GM12878 (cell line): ENCODE data around the gene KDM6A. TPM values are rescaled to one million over a fixed set of nuclear protein-coding genes. Genes with fewer than 3 reads are reported as not detected.

ENCODE experiments used
- ATAC-seq: fragments of 200-7000 bp; cut with Tn5 transposase; 3 replicates; pipeline ENCODE4 v1.9.1; 2020; ENCODE audit warnings: mild to moderate bottlenecking, moderate library complexity
- BruUV-seq: library from RNA; stranded (reverse); fragments of 400-500 nt; replicated peaks from 2 replicates; lab custom pipeline; 2021; lab: Mats Ljungman, UMichigan
- CTCF ChIA-PET: fragments of 300-600 bp; sonication (Branson Sonifier 250); formaldehyde crosslinking; extraction: SDS; loops from one replicate; lab custom pipeline; 2021; ENCODE audit warnings: inconsistent platforms; lab: Yijun Ruan, JAX
- POLR2A ChIA-PET: fragments of 350-600 bp; formaldehyde crosslinking; extraction: SDS; loops from one replicate; lab custom pipeline; 2021; ENCODE audit warnings: inconsistent platforms; lab: Charles Lee
- RAD21 ChIA-PET: fragments of 300-600 bp; sonication (Branson Sonifier 250); formaldehyde crosslinking; loops from one replicate; lab custom pipeline; 2023; ENCODE audit warnings: antibody characterized with exemption; ENCODE audit not compliant: unreplicated experiment; lab: Charles Lee
- SMC1A ChIA-PET: fragments of 300-600 bp; sonication (Branson Sonifier 250); formaldehyde crosslinking; loops from one replicate; lab custom pipeline; 2023; ENCODE audit not compliant: unreplicated experiment, uncharacterized antibody; lab: Charles Lee
- DNase-seq: peaks from one replicate; pipeline ENCODE4 v3.0.0-alpha.2; 2011; ENCODE audit warnings: low read depth, low spot score
- FAIRE-seq: peaks from 3 replicates; lab custom pipeline; 2011; peaks lifted over from hg19 to GRCh38; lab: Jason Lieb, UNC
- H2AFZ ChIP-seq: 2 replicates; pipeline ENCODE4 v1.6.0; 2011; ENCODE audit warnings: low read depth, low read length, control low read depth; ENCODE audit not compliant: control insufficient read depth
- H3K27ac ChIP-seq: 2 replicates; pipeline ENCODE4 v1.5.1; 2011; ENCODE audit warnings: control low read depth; ENCODE audit not compliant: control insufficient read depth, insufficient read depth
- H3K27me3 ChIP-seq, 2 experiments: replicated peaks in 1 of 2; 2 replicates each; pipeline versions ENCODE4 v1.6.0 to v1.6.1; 2011; ENCODE audit warnings: low read length in 1 of 2; ENCODE audit not compliant: control insufficient read depth in 2 of 2, insufficient read depth in 2 of 2
- H3K36me3 ChIP-seq, 2 experiments: 2 replicates each; pipeline ENCODE4 v1.5.1; 2011; ENCODE audit warnings: low read length in 1 of 2; ENCODE audit not compliant: control insufficient read depth in 2 of 2, insufficient read depth in 2 of 2
- H3K4me1 ChIP-seq: 2 replicates; pipeline ENCODE4 v1.6.1; 2011; ENCODE audit warnings: mild to moderate bottlenecking, low read length, moderate library complexity, mixed read lengths; ENCODE audit not compliant: control insufficient read depth, insufficient read depth
- H3K4me2 ChIP-seq: 2 replicates; pipeline ENCODE4 v1.6.0; 2011; ENCODE audit warnings: control low read depth; ENCODE audit not compliant: control insufficient read depth, insufficient read depth
- H3K4me3 ChIP-seq: fragments of 200-600 bp; sonication (generic); 2 replicates; pipeline ENCODE4 v1.5.1; 2016
- H3K79me2 ChIP-seq: 2 replicates; pipeline ENCODE4 v1.6.0; 2011; ENCODE audit warnings: low read length; ENCODE audit not compliant: control insufficient read depth, insufficient read depth
- H3K9ac ChIP-seq: 2 replicates; pipeline ENCODE4 v1.8.0; 2011; ENCODE audit warnings: low read length, control low read depth, mixed read lengths; ENCODE audit not compliant: control insufficient read depth, insufficient read depth
- H3K9me3 ChIP-seq: replicated peaks from 3 replicates; pipeline ENCODE4 v1.5.1; 2011; ENCODE audit warnings: mild to moderate bottlenecking, low read length; ENCODE audit not compliant: control insufficient read depth, insufficient read depth
- H4K20me1 ChIP-seq: 2 replicates; pipeline ENCODE4 v1.6.0; 2011; ENCODE audit not compliant: control insufficient read depth, insufficient read depth
- CEBPZ ChIP-seq: fragments of 150-350 bp; IDR thresholded peaks from 2 replicates; pipeline ENCODE4 v1.6.1; 2016; ENCODE audit warnings: low read depth, low read length
- CTCF ChIP-seq, 3 experiments: IDR thresholded peaks in 2 of 3; conservative IDR thresholded peaks in 1 of 3; 2 replicates each; pipeline ENCODE4 v1.5.1; 2011; ENCODE audit warnings: low read depth in 3 of 3, low read length in 3 of 3, mild to moderate bottlenecking in 3 of 3, control low read depth in 2 of 3, moderate library complexity in 2 of 3, inconsistent platforms in 1 of 3, mixed read lengths in 1 of 3; ENCODE audit not compliant: control insufficient read depth in 2 of 3, insufficient read depth in 1 of 3; ENCODE audit errors: extremely low read depth in 1 of 3
- CUX1 ChIP-seq: IDR thresholded peaks from 2 replicates; pipeline ENCODE4 v1.6.1; 2012; ENCODE audit warnings: improper control_type of control experiment, low read depth, low read length; ENCODE audit not compliant: insufficient replicate concordance
- E2F4 ChIP-seq: IDR thresholded peaks from 2 replicates; pipeline ENCODE4 v1.6.1; 2012; ENCODE audit warnings: low read depth, low read length, improper control_type of control experiment
- EP300 ChIP-seq, 2 experiments: fragments of 150-350 bp in 1 of 2; IDR thresholded peaks; 2 replicates each; pipeline ENCODE4 v1.6.1; 2011 to 2012; ENCODE audit warnings: low read depth in 2 of 2, low read length in 2 of 2, borderline replicate concordance in 1 of 2, improper control_type of control experiment in 1 of 2, inconsistent platforms in 1 of 2; ENCODE audit not compliant: control insufficient read depth in 1 of 2
- MXI1 ChIP-seq: fragments of 150-350 bp; IDR thresholded peaks from 2 replicates; pipeline ENCODE4 v1.6.1; 2011; ENCODE audit warnings: low read depth, mild to moderate bottlenecking, inconsistent platforms, low read length, improper control_type of control experiment
- NFIC ChIP-seq: IDR thresholded peaks from 2 replicates; pipeline ENCODE4 v1.6.1; 2012; ENCODE audit warnings: low read depth, mild to moderate bottlenecking, inconsistent platforms, low read length, moderate library complexity
- PAX5 ChIP-seq: IDR thresholded peaks from 2 replicates; pipeline ENCODE4 v1.6.1; 2011; ENCODE audit warnings: low read depth, low read length, borderline replicate concordance
- PML ChIP-seq: IDR thresholded peaks from 2 replicates; pipeline ENCODE4 v1.6.1; 2012; ENCODE audit warnings: low read length, inconsistent platforms
- POLR2AphosphoS2 ChIP-seq: IDR thresholded peaks from 2 replicates; pipeline ENCODE4 v1.6.1; 2011; ENCODE audit warnings: low read depth, mild to moderate bottlenecking, low read length, improper control_type of control experiment, moderate library complexity
- RELA ChIP-seq: fragments of 450-650 bp; IDR thresholded peaks from 2 replicates; pipeline ENCODE4 v1.8.0; 2014; ENCODE audit warnings: borderline replicate concordance; ENCODE audit not compliant: partially characterized antibody
- RFX5 ChIP-seq: IDR thresholded peaks from 2 replicates; pipeline ENCODE4 v1.6.1; 2011; ENCODE audit warnings: low read depth, low read length, improper control_type of control experiment
- WGBS: methylation state at CpG from one replicate; pipeline ENCODE4 v1.1.6; 2016; ENCODE audit warnings: low lambda C conversion rate; ENCODE audit not compliant: insufficient replicate concordance, insufficient coverage; ENCODE audit errors: missing lambda C conversion rate; 5-methylcytosine and 5-hydroxymethylcytosine counted together
- in situ Hi-C: fragments of 300-500 bp; cut with MboI; formaldehyde crosslinking; loops from 9 replicates; pipeline ENCODE4 v1.14.3; 2018; ENCODE audit warnings: mixed read lengths
- intact Hi-C: fragments of 100-400 bp; cut with micrococcal nuclease; formaldehyde crosslinking; loops from one replicate; pipeline ENCODE4 v1.14.2; 2022; ENCODE audit not compliant: unreplicated experiment
- polyA plus RNA-seq, 11 experiments: library from polyadenylated mRNA; depleted of rRNA in 4 of 11; unstranded in 6 of 11; stranded (reverse) in 5 of 11; fragments of >200 nt; fragmentation: Nextera tagmentation in 4 of 11; fragmentation: Illumina TruSeq in 1 of 11; extraction: Ambion mirVana in 4 of 11; extraction: Trizol in 1 of 11; gene quantifications; 1 replicate in 1 of 11; 2 replicates in 10 of 11; pipeline versions ENCODE4 v1.2.1 to v1.2.3, GENCODE V29; 2011 to 2016; ENCODE audit warnings: inconsistent platforms in 2 of 11, missing spikeins in 2 of 11, low read depth in 1 of 11
- total RNA-seq, 4 experiments: library from RNA; depleted of rRNA in 3 of 4; stranded (reverse); fragments of >200 nt in 3 of 4; fragmentation: Illumina TruSeq in 1 of 4; extraction: Trizol in 1 of 4; gene quantifications; 2 replicates each; pipeline versions ENCODE4 v1.2.1 to v1.2.3, GENCODE V29; 2013 to 2021

The KDM6A gene
- total and polyA plus RNA-seq, 10 of the 15 experiments (the other 5 are each of a cell fraction or from before 2014, with no cell fraction given) = 7.9 to 29.0 (median 20.4) TPM

- in situ Hi-C loops = no loop called here
- TF ChIP-seq RELA = no peak
- TF ChIP-seq POLR2AphosphoS2 = no peak
- no peak for TF ChIP-seq CEBPZ
- TF ChIP-seq NFIC = no peak
- TF ChIP-seq PAX5 = no peak
- TF ChIP-seq PML = no peak
- TF ChIP-seq CTCF (IDR thresholded peaks at IDR 0.05 in 2 of 3, conservative IDR thresholded peaks at IDR 0.05 in 1 of 3; ENCODE audit: control insufficient read depth in 2 of 3, extremely low read depth in 1 of 3, insufficient read depth in 1 of 3, low read depth in 3 of 3, low read length in 3 of 3) = no peak
- no peak for TF ChIP-seq MXI1
- TF ChIP-seq RFX5 = no peak
- TF ChIP-seq E2F4 = no peak
- no peak for TF ChIP-seq EP300 (IDR thresholded peaks at IDR 0.05; ENCODE audit: borderline replicate concordance in 1 of 2, control insufficient read depth in 1 of 2, low read depth in 2 of 2, low read length in 2 of 2)
- TF ChIP-seq CUX1 = no peak
These were observed 101.5 kb downstream of the KDM6A start for GRCh38 chrX:44974451-44974850.

More at GRCh38 chrX:44974451-44974850, 101.5 kb downstream of the KDM6A start:
- ATAC-seq (no peak), DNase-seq (no peak), FAIRE-seq (no peak)
- Histone ChIP-seq H3K4me1 (no peaks in the 10 kb centered on the region), H3K27me3 (no peaks in the 10 kb centered on the region), H4K20me1 (no peaks in the 10 kb centered on the region), H3K9me3 (peaks cover 15% of the 10 kb centered on the region), H3K36me3 (peaks cover 0 to 3% of the 10 kb centered on the region in 2 experiments; a peak in 2 of 4 replicates), H3K79me2 (peaks cover 19% of the 10 kb centered on the region), H3K4me3 (no peak overlapping the region), H2AFZ (no peak overlapping the region), H3K9ac (no peak overlapping the region), H3K27ac (no peak overlapping the region), H3K4me2 (no peak overlapping the region)
- WGBS = 49% methylated on average over 2 of the region's 2 CpGs
- intact Hi-C loops = no loop called here
- BruUV-seq = no TSS peak
- ChIA-PET SMC1A (interaction anchor here (1.6 kb wide), 1 partner anchor 33 kb away, joined by 7 read pairs; no protein-coding TSS in a partner anchor), CTCF (no interaction called here), POLR2A (no interaction called here), RAD21 (no interaction called here)
